Esophagus muscularis mucosa (tissue), 3 donors: ENCODE data around the gene OAS1.

Experiments
- CTCF ChIP-seq, 3 experiments: fragments of 200-600 bp in 2 of 3; fragments of 450-650 bp in 1 of 3; sonication (generic) in 2 of 3; IDR thresholded peaks; one replicate each; pipeline ENCODE4 v1.5.1; 2017 to 2019; ENCODE audit warnings: antibody characterized with exemption in 3 of 3, mild to moderate bottlenecking in 2 of 3, moderate library complexity in 1 of 3
- POLR2A ChIP-seq: fragments of 450-650 bp; IDR thresholded peaks from one replicate; pipeline ENCODE4 v1.6.1; 2017; ENCODE audit warnings: antibody characterized with exemption, moderate library complexity, mild to moderate bottlenecking, low read depth

GRCh38 chr12:112906712-112907414, at the start of gene OAS1:
- TF ChIP-seq POLR2A (no peak), CTCF (IDR thresholded peaks at IDR 0.05) (no peak)
